HepG2 (cell line): ENCODE measurements around the gene ANKRD55. TPM values are rescaled to one million over a fixed set of nuclear protein-coding genes. Genes with fewer than 3 reads are reported as not detected.

Experiments used
- CTCF ChIP-seq: sonication (generic); formaldehyde crosslinking; IDR thresholded peaks from 2 replicates; pipeline ENCODE4 v1.5.0; 2020; ENCODE audit warnings: mild to moderate bottlenecking, missing genetic modification reagents, moderate library complexity
- ETV5 ChIP-seq: IDR thresholded peaks from 2 replicates; pipeline ENCODE4 v1.6.1; 2018; ENCODE audit warnings: missing biosample characterization, missing genetic modification reagents, inconsistent platforms, borderline replicate concordance
- GLI4 ChIP-seq: sonication (generic); formaldehyde crosslinking; IDR thresholded peaks from 2 replicates; pipeline ENCODE4 v1.5.1; 2020; ENCODE audit warnings: missing genetic modification reagents, mild to moderate bottlenecking, moderate library complexity, borderline replicate concordance
- KAT7 ChIP-seq: IDR thresholded peaks from 2 replicates; pipeline ENCODE4 v1.6.1; 2018; ENCODE audit warnings: borderline replicate concordance, missing compliant biosample characterization
- KLF16 ChIP-seq, 2 experiments: sonication (generic) in 1 of 2; formaldehyde crosslinking in 1 of 2; IDR thresholded peaks; 2 replicates each; pipeline versions ENCODE4 v1.6.1 to v1.8.0; 2016 to 2023; ENCODE audit warnings: missing genetic modification reagents in 2 of 2, missing compliant biosample characterization in 1 of 2
- PHF20 ChIP-seq: sonication (generic); formaldehyde crosslinking; IDR thresholded peaks from 2 replicates; pipeline ENCODE4 v1.5.0; 2020; ENCODE audit warnings: mild to moderate bottlenecking, missing genetic modification reagents
- PITX1 ChIP-seq: sonication (generic); formaldehyde crosslinking; IDR thresholded peaks from 2 replicates; pipeline ENCODE4 v1.5.1; 2020; ENCODE audit warnings: mild to moderate bottlenecking, missing genetic modification reagents
- SMAD9 ChIP-seq: sonication (generic); formaldehyde crosslinking; IDR thresholded peaks from 2 replicates; pipeline ENCODE4 v1.5.1; 2020; ENCODE audit warnings: mild to moderate bottlenecking, missing genetic modification reagents
- TRAFD1 ChIP-seq: sonication (generic); formaldehyde crosslinking; IDR thresholded peaks from 2 replicates; pipeline ENCODE4 v1.5.1; 2020; ENCODE audit warnings: missing genetic modification reagents, mild to moderate bottlenecking, borderline replicate concordance
- ZBTB21 ChIP-seq: sonication (generic); formaldehyde crosslinking; IDR thresholded peaks from 2 replicates; pipeline ENCODE4 v1.4.0; 2020; ENCODE audit warnings: missing genetic modification reagents
- ZC3H4 ChIP-seq: sonication (generic); formaldehyde crosslinking; IDR thresholded peaks from 2 replicates; pipeline ENCODE4 v1.4.0; 2020; ENCODE audit warnings: missing genetic modification reagents, borderline replicate concordance
- ZFP36L2 ChIP-seq: sonication (generic); formaldehyde crosslinking; IDR thresholded peaks from 2 replicates; pipeline ENCODE4 v1.4.0; 2020; ENCODE audit warnings: missing genetic modification reagents
- ZFP90 ChIP-seq: sonication (generic); formaldehyde crosslinking; IDR thresholded peaks from 2 replicates; pipeline ENCODE4 v1.8.0; 2022; ENCODE audit warnings: missing genetic modification reagents, mild to moderate bottlenecking, inconsistent platforms, borderline replicate concordance
- ZNF121 ChIP-seq: sonication (generic); formaldehyde crosslinking; IDR thresholded peaks from 2 replicates; pipeline ENCODE4 v1.5.0; 2020; ENCODE audit warnings: mild to moderate bottlenecking, missing genetic modification reagents
- ZNF598 ChIP-seq: sonication (generic); formaldehyde crosslinking; IDR thresholded peaks from 2 replicates; pipeline ENCODE4 v1.5.1; 2020; ENCODE audit warnings: mild to moderate bottlenecking, missing genetic modification reagents, borderline replicate concordance
- polyA plus RNA-seq, 8 experiments: library from polyadenylated mRNA; depleted of rRNA in 3 of 8; stranded (reverse) in 7 of 8; unstranded in 1 of 8; fragments of >200 nt; fragmentation: Illumina TruSeq in 4 of 8; extraction: Trizol in 4 of 8; gene quantifications; 2 replicates each; pipeline versions ENCODE4 v1.2.1 to v1.2.3, GENCODE V29; 2011 to 2016; ENCODE audit warnings: low read depth in 4 of 8, missing spikeins in 1 of 8, mixed read lengths in 1 of 8; ENCODE audit not compliant: insufficient read depth in 1 of 8
- total RNA-seq, 5 experiments: library from RNA; depleted of rRNA; stranded (reverse); fragments of >200 nt; fragmentation: Illumina TruSeq; extraction: Trizol; gene quantifications; 2 replicates each; pipeline ENCODE4 v1.2.3, GENCODE V29; 2016; ENCODE audit warnings: low read depth in 1 of 5
- TF ChIP-seq, protein P1 (sequence below): sonication (generic); formaldehyde crosslinking; IDR thresholded peaks from 2 replicates; pipeline ENCODE4 v1.4.0; 2020; ENCODE audit warnings: missing genetic modification reagents, borderline replicate concordance
- TF ChIP-seq, protein P2 (sequence below): sonication (generic); formaldehyde crosslinking; IDR thresholded peaks from 2 replicates; pipeline ENCODE4 v1.4.0; 2020; ENCODE audit warnings: missing genetic modification reagents
- TF ChIP-seq, protein P3 (sequence below): IDR thresholded peaks from 2 replicates; pipeline ENCODE4 v1.6.1; 2016

ANKRD55 gene
- total and polyA plus RNA-seq, 2 of the 13 experiments (the other 11 are each of a cell fraction or from before 2014, with no cell fraction given): 0.11 to 0.28 TPM

GRCh38 chr5:56264417-56265025 is 31.4 kb upstream of the ANKRD55 start (continued):
- TF ChIP-seq, protein P1, sequence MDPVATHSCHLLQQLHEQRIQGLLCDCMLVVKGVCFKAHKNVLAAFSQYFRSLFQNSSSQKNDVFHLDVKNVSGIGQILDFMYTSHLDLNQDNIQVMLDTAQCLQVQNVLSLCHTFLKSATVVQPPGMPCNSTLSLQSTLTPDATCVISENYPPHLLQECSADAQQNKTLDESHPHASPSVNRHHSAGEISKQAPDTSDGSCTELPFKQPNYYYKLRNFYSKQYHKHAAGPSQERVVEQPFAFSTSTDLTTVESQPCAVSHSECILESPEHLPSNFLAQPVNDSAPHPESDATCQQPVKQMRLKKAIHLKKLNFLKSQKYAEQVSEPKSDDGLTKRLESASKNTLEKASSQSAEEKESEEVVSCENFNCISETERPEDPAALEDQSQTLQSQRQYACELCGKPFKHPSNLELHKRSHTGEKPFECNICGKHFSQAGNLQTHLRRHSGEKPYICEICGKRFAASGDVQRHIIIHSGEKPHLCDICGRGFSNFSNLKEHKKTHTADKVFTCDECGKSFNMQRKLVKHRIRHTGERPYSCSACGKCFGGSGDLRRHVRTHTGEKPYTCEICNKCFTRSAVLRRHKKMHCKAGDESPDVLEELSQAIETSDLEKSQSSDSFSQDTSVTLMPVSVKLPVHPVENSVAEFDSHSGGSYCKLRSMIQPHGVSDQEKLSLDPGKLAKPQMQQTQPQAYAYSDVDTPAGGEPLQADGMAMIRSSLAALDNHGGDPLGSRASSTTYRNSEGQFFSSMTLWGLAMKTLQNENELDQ (CRISPR knock-in tag): no peak
- TF ChIP-seq, protein P2, sequence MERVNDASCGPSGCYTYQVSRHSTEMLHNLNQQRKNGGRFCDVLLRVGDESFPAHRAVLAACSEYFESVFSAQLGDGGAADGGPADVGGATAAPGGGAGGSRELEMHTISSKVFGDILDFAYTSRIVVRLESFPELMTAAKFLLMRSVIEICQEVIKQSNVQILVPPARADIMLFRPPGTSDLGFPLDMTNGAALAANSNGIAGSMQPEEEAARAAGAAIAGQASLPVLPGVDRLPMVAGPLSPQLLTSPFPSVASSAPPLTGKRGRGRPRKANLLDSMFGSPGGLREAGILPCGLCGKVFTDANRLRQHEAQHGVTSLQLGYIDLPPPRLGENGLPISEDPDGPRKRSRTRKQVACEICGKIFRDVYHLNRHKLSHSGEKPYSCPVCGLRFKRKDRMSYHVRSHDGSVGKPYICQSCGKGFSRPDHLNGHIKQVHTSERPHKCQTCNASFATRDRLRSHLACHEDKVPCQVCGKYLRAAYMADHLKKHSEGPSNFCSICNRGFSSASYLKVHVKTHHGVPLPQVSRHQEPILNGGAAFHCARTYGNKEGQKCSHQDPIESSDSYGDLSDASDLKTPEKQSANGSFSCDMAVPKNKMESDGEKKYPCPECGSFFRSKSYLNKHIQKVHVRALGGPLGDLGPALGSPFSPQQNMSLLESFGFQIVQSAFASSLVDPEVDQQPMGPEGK (CRISPR knock-in tag): peak; percentile 33; the same call in 1 of the 2 replicates
- no peak for TF ChIP-seq ZFP36L2 (CRISPR knock-in tag)
- TF ChIP-seq KAT7 (CRISPR knock-in tag): no peak
- no peak for TF ChIP-seq ZFP90
- no peak for TF ChIP-seq ZBTB21 (CRISPR knock-in tag)
- peak; percentile 85 for TF ChIP-seq CTCF
- no peak for TF ChIP-seq GLI4
- TF ChIP-seq PITX1 (CRISPR knock-in tag): no peak
- TF ChIP-seq ZC3H4 (CRISPR knock-in tag): no peak
- no peak for TF ChIP-seq ZNF121 (CRISPR knock-in tag)
- TF ChIP-seq SMAD9: no peak
- TF ChIP-seq PHF20: no peak
- TF ChIP-seq TRAFD1 (CRISPR knock-in tag): no peak
- no peak for TF ChIP-seq ZNF598 (CRISPR knock-in tag)
- TF ChIP-seq ETV5 (CRISPR knock-in tag): no peak
- TF ChIP-seq, protein P3, sequence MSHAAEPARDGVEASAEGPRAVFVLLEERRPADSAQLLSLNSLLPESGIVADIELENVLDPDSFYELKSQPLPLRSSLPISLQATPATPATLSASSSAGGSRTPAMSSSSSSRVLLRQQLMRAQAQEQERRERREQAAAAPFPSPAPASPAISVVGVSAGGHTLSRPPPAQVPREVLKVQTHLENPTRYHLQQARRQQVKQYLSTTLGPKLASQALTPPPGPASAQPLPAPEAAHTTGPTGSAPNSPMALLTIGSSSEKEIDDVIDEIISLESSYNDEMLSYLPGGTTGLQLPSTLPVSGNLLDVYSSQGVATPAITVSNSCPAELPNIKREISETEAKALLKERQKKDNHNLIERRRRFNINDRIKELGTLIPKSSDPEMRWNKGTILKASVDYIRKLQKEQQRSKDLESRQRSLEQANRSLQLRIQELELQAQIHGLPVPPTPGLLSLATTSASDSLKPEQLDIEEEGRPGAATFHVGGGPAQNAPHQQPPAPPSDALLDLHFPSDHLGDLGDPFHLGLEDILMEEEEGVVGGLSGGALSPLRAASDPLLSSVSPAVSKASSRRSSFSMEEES (CRISPR knock-in tag): no peak
- TF ChIP-seq KLF16 (CRISPR knock-in tag; IDR thresholded peaks at IDR 0.05): no peak
